H1 (cell line): Measurements from ENCODE around the gene TENT4A. TPM values are rescaled to one million over a fixed set of nuclear protein-coding genes. Genes with fewer than 3 reads are reported as not detected.

ENCODE experiments used
- CTCF ChIA-PET: fragments of 300-600 bp; sonication (Branson Sonifier 250); formaldehyde crosslinking; loops from one replicate; lab custom pipeline; 2021; ENCODE audit not compliant: partially characterized antibody; lab: Charles Lee
- POLR2A ChIA-PET: fragments of 300-600 bp; sonication (Branson Sonifier 250); formaldehyde crosslinking; loops from one replicate; lab custom pipeline; 2021; ENCODE audit warnings: inconsistent platforms; ENCODE audit not compliant: partially characterized antibody; lab: Charles Lee
- DNase-seq, 2 experiments: peaks; one replicate each; pipeline versions ENCODE4 v3.0.0 to v3.0.0-alpha.2; 2010 to 2022; ENCODE audit warnings: low spot score in 2 of 2, low read depth in 1 of 2, mixed read lengths in 1 of 2
- FAIRE-seq: peaks from 2 replicates; lab custom pipeline; 2011; peaks lifted over from hg19 to GRCh38; lab: Jason Lieb, UNC
- H2AFZ ChIP-seq: 2 replicates; pipeline ENCODE4 v1.8.1; 2012; ENCODE audit warnings: low read length, inconsistent platforms
- H2AK5ac ChIP-seq: 2 replicates; pipeline ENCODE4 v1.6.1; 2013; ENCODE audit warnings: low read depth, low read length
- H2BK120ac ChIP-seq: replicated peaks from 2 replicates; pipeline ENCODE3; 2013; ENCODE audit warnings: low read depth, low read length, inconsistent platforms
- H2BK12ac ChIP-seq: 2 replicates; pipeline ENCODE4 v1.6.1; 2013; ENCODE audit warnings: low read depth, low read length
- H2BK15ac ChIP-seq: 2 replicates; pipeline ENCODE4 v1.6.1; 2013; ENCODE audit warnings: low read length
- H2BK20ac ChIP-seq: 2 replicates; pipeline ENCODE4 v1.6.1; 2013; ENCODE audit warnings: low read length
- H2BK5ac ChIP-seq: 2 replicates; pipeline ENCODE4 v1.6.1; 2013; ENCODE audit warnings: low read depth, low read length
- H3K14ac ChIP-seq: 2 replicates; pipeline ENCODE4 v1.6.1; 2013; ENCODE audit warnings: inconsistent platforms; ENCODE audit not compliant: insufficient read length
- H3K18ac ChIP-seq: 2 replicates; pipeline ENCODE4 v1.6.1; 2013; ENCODE audit warnings: low read length; ENCODE audit errors: extremely low read depth
- H3K23ac ChIP-seq: 2 replicates; pipeline ENCODE4 v1.6.1; 2013; ENCODE audit warnings: inconsistent platforms; ENCODE audit not compliant: insufficient read length
- H3K23me2 ChIP-seq: 2 replicates; pipeline ENCODE4 v1.6.1; 2013; ENCODE audit warnings: low read depth, low read length
- H3K27ac ChIP-seq: 2 replicates; pipeline ENCODE4 v1.6.1; 2011; ENCODE audit warnings: low read depth, low read length, inconsistent platforms
- H3K27me3 ChIP-seq, 4 experiments: replicated peaks in 1 of 4; 1 replicate in 1 of 4; 2 replicates in 3 of 4; pipeline versions ENCODE4 v1.6.1 to v1.8.1; 2011 to 2013; ENCODE audit warnings: low read length in 3 of 4, mild to moderate bottlenecking in 3 of 4, inconsistent platforms in 2 of 4, mixed read lengths in 2 of 4, moderate library complexity in 1 of 4; ENCODE audit not compliant: control insufficient read depth in 3 of 4, insufficient read depth in 3 of 4; ENCODE audit errors: extremely low read depth in 1 of 4
- H3K36me3 ChIP-seq, 4 experiments: 2 replicates each; pipeline versions ENCODE4 v1.6.1 to v1.8.1; 2011 to 2013; ENCODE audit warnings: mild to moderate bottlenecking in 4 of 4, low read length in 3 of 4, moderate library complexity in 2 of 4, control low read depth in 1 of 4, inconsistent platforms in 1 of 4; ENCODE audit not compliant: insufficient read depth in 4 of 4, control insufficient read depth in 2 of 4
- H3K4ac ChIP-seq: replicated peaks from 2 replicates; pipeline ENCODE3; 2013; ENCODE audit warnings: low read length, low read depth, mixed read lengths, inconsistent platforms; ENCODE audit not compliant: insufficient read length
- H3K4me1 ChIP-seq, 4 experiments: replicated peaks in 1 of 4; 1 replicate in 1 of 4; 2 replicates in 3 of 4; pipeline versions ENCODE4 v1.6.1 to v1.8.1; 2011 to 2013; ENCODE audit warnings: low read length in 3 of 4, inconsistent platforms in 2 of 4, mixed read lengths in 1 of 4; ENCODE audit not compliant: insufficient read depth in 4 of 4, control insufficient read depth in 3 of 4
- H3K4me2 ChIP-seq, 2 experiments: 2 replicates each; pipeline versions ENCODE4 v1.6.1 to v1.8.1; 2011 to 2013; ENCODE audit warnings: low read depth in 2 of 2, low read length in 2 of 2, control low read depth in 1 of 2, inconsistent platforms in 1 of 2, mild to moderate bottlenecking in 1 of 2; ENCODE audit not compliant: insufficient read depth in 1 of 2
- H3K4me3 ChIP-seq, 4 experiments: fragments of 200-600, 300-600 bp in 1 of 4; sonication (generic), shearing (Covaris generic), sonication (Bioruptor Twin) in 1 of 4; 2 replicates each; pipeline versions ENCODE4 v1.5.1 to v1.8.1; 2011 to 2016; ENCODE audit warnings: low read length in 4 of 4, low read depth in 3 of 4, control low read depth in 2 of 4, inconsistent platforms in 2 of 4, mild to moderate bottlenecking in 2 of 4, mixed read lengths in 1 of 4, moderate library complexity in 1 of 4; ENCODE audit not compliant: insufficient read depth in 2 of 4; ENCODE audit errors: extremely low read depth in 1 of 4
- H3K56ac ChIP-seq: replicated peaks from 2 replicates; pipeline ENCODE3; 2013; ENCODE audit warnings: low read depth, mild to moderate bottlenecking, mixed read lengths, low read length, inconsistent platforms; ENCODE audit not compliant: insufficient read length
- H3K79me1 ChIP-seq: 2 replicates; pipeline ENCODE4 v1.6.1; 2013; ENCODE audit warnings: low read depth, low read length, control low read depth
- H3K79me2 ChIP-seq, 2 experiments: 2 replicates each; pipeline versions ENCODE4 v1.6.1 to v1.8.1; 2012 to 2013; ENCODE audit warnings: low read length in 2 of 2, mild to moderate bottlenecking in 2 of 2, inconsistent platforms in 1 of 2; ENCODE audit not compliant: insufficient read depth in 2 of 2, control insufficient read depth in 1 of 2
- H3K9ac ChIP-seq, 4 experiments: replicated peaks in 1 of 4; 1 replicate in 1 of 4; 2 replicates in 3 of 4; pipeline versions ENCODE4 v1.6.1 to v1.8.1; 2011 to 2013; ENCODE audit warnings: low read depth in 3 of 4, low read length in 3 of 4, control low read depth in 2 of 4, mild to moderate bottlenecking in 2 of 4, moderate library complexity in 2 of 4, inconsistent platforms in 1 of 4; ENCODE audit errors: extremely low read depth in 1 of 4
- H3K9me3 ChIP-seq, 2 experiments: 2 replicates each; pipeline versions ENCODE4 v1.6.1 to v1.8.1; 2012 to 2013; ENCODE audit warnings: mild to moderate bottlenecking in 2 of 2, moderate library complexity in 2 of 2, control low read depth in 1 of 2, inconsistent platforms in 1 of 2, low read depth in 1 of 2, low read length in 1 of 2, mixed read lengths in 1 of 2; ENCODE audit not compliant: insufficient read depth in 2 of 2
- H4K20me1 ChIP-seq, 2 experiments: replicated peaks in 1 of 2; 2 replicates each; pipeline versions ENCODE3 to v1.8.1; 2011 to 2013; ENCODE audit warnings: inconsistent platforms in 2 of 2, low read length in 2 of 2, mild to moderate bottlenecking in 1 of 2; ENCODE audit not compliant: insufficient read depth in 2 of 2, control insufficient read depth in 1 of 2
- H4K5ac ChIP-seq: 2 replicates; pipeline ENCODE4 v1.6.1; 2013; ENCODE audit warnings: low read length, low read depth, mixed read lengths, inconsistent platforms; ENCODE audit not compliant: insufficient read length
- H4K8ac ChIP-seq: 2 replicates; pipeline ENCODE4 v1.8.0; 2013; ENCODE audit warnings: mild to moderate bottlenecking, moderate library complexity, low read length, inconsistent platforms; ENCODE audit not compliant: insufficient read depth; ENCODE audit errors: extremely low read depth
- H4K91ac ChIP-seq: replicated peaks from 2 replicates; pipeline ENCODE3; 2013; ENCODE audit warnings: low read length, mixed read lengths, inconsistent platforms; ENCODE audit not compliant: insufficient read length
- ATF2 ChIP-seq: IDR thresholded peaks from 2 replicates; pipeline ENCODE4 v1.6.1; 2012; ENCODE audit warnings: low read length, inconsistent platforms
- BRCA1 ChIP-seq: IDR thresholded peaks from 2 replicates; pipeline ENCODE4 v1.6.1; 2012; ENCODE audit warnings: low read depth, low read length, improper control_type of control experiment
- CREB1 ChIP-seq: IDR thresholded peaks from 2 replicates; pipeline ENCODE4 v1.6.1; 2012; ENCODE audit warnings: inconsistent platforms
- EZH2 ChIP-seq: fragments of 200-600 bp; sonication (generic); IDR thresholded peaks from 2 replicates; pipeline ENCODE4 v1.7.1; 2012; ENCODE audit warnings: low read depth, mild to moderate bottlenecking, moderate library complexity, low read length, inconsistent platforms; ENCODE audit not compliant: severe bottlenecking
- FOSL1 ChIP-seq: IDR thresholded peaks from 2 replicates; pipeline ENCODE4 v1.6.1; 2011; ENCODE audit warnings: mild to moderate bottlenecking, low read depth, low read length, moderate library complexity; ENCODE audit not compliant: insufficient read depth
- MAX ChIP-seq: IDR thresholded peaks from 2 replicates; pipeline ENCODE4 v1.6.1; 2012; ENCODE audit warnings: inconsistent platforms
- PHF8 ChIP-seq: fragments of 200-600 bp; sonication (generic); conservative IDR thresholded peaks from 2 replicates; pipeline ENCODE4 v1.7.1; 2012; ENCODE audit warnings: low read depth, mild to moderate bottlenecking, inconsistent platforms, low read length, moderate library complexity
- POLR2A ChIP-seq, 2 experiments: IDR thresholded peaks; 1 replicate in 1 of 2; 2 replicates in 1 of 2; pipeline ENCODE4 v1.6.1; 2011; ENCODE audit warnings: low read depth in 2 of 2, low read length in 2 of 2, mild to moderate bottlenecking in 2 of 2; ENCODE audit errors: control extremely low read depth in 1 of 2
- POLR2AphosphoS5 ChIP-seq: IDR thresholded peaks from 2 replicates; pipeline ENCODE4 v1.6.1; 2011; ENCODE audit warnings: low read depth, low read length
- ZNF274 ChIP-seq: IDR thresholded peaks from 2 replicates; pipeline ENCODE4 v1.7.0; 2012; ENCODE audit warnings: low read length, borderline replicate concordance; ENCODE audit errors: extremely low read depth
- WGBS, 2 experiments: shearing (Covaris generic) in 1 of 2; methylation state at CpG; one replicate each; pipeline versions ENCODE4 v1.1.6 to v1.1.7; 2013 to 2015; ENCODE audit warnings: low lambda C conversion rate in 2 of 2, mixed read lengths in 2 of 2, inconsistent platforms in 1 of 2, low coverage in 1 of 2, missing lambda C conversion rate in 1 of 2; ENCODE audit not compliant: insufficient replicate concordance in 2 of 2, insufficient coverage in 1 of 2, insufficient read length in 1 of 2; ENCODE audit errors: extremely low coverage in 1 of 2, missing lambda C conversion rate in 1 of 2; 5-methylcytosine and 5-hydroxymethylcytosine counted together
- polyA plus RNA-seq, 7 experiments: library from polyadenylated mRNA; depleted of rRNA in 3 of 7; stranded (reverse) in 5 of 7; unstranded in 2 of 7; fragments of >200 nt in 5 of 7; fragments of 200-250 nt in 2 of 7; gene quantifications; 1 replicate in 5 of 7; 2 replicates in 1 of 7; 4 replicates in 1 of 7; pipeline versions ENCODE4 v1.2.1 to v1.2.3, GENCODE V29; 2011 to 2013; ENCODE audit warnings: missing spikeins in 2 of 7, mixed read lengths in 2 of 7
- total RNA-seq: library from RNA; stranded (reverse); fragmentation: NEBNext Ultra II Directional; extraction: Animal tissue kit (Norgen Biotek cat#: 25700); gene quantifications from 2 replicates; pipeline ENCODE4 v1.2.1, GENCODE V29; 2021

Gene TENT4A
- total and polyA plus RNA-seq, 2 of the 8 experiments (the other 6 are each of a cell fraction or from before 2014, with no cell fraction given): 8.9 to 25.1 TPM

- Histone ChIP-seq H3K27me3 (peaks cover 0 to 3% (median 0%) of the 10 kb centered on the region in 4 experiments; a peak in 3 of 7 replicates), H3K23me2 (peaks cover 10% of the 10 kb centered on the region), H3K79me1 (peaks cover 13% of the 10 kb centered on the region), H2BK120ac (no peak overlapping the region), H3K18ac (0 out of 2 replicates have a peak overlapping the region, but pooled peaks have one; percentile 90), H2AK5ac (no peak overlapping the region), H3K56ac (peak overlapping the region; percentile 42), H3K79me2 (peaks cover 5 to 32% of the 10 kb centered on the region in 2 experiments), H4K8ac (peak overlapping the region; percentile 77), H2BK5ac (peak overlapping the region; percentile 71; the same call in 1 of the 2 replicates), H3K23ac (no peak overlapping the region), H3K4me1 (peaks cover 0 to 12% (median 5%) of the 10 kb centered on the region in 4 experiments; a peak in 5 of 7 replicates), H3K14ac (no peak overlapping the region), H4K5ac (peak overlapping the region; percentile 34), H3K4me2 (peak overlapping the region; percentile 84 to 92), H3K9me3 (no peaks in the 10 kb centered on the region), H2BK20ac (no peak overlapping the region), H3K36me3 (no peaks in the 10 kb centered on the region), H3K27ac (peak overlapping the region; percentile 62; the same call in 1 of the 2 replicates), H3K4ac (no peak overlapping the region), H3K9ac (peak overlapping the region; percentile 44 to 67 (median 50)), H2BK12ac (no peak overlapping the region), H4K20me1 (peaks cover 16 to 22% of the 10 kb centered on the region in 2 experiments), H2AFZ (peak overlapping the region; percentile 62; the same call in 1 of the 2 replicates), H3K4me3 (peak overlapping the region; percentile 67 to 73 (median 70)), H4K91ac (no peak overlapping the region), H2BK15ac (no peak overlapping the region)
- 1% methylated on average over 47 of the region's 85 CpGs; no CpG with 5 or more reads in 1 of the 2 experiments for WGBS, 2 experiments
- ChIA-PET CTCF (interaction anchor here (1.2 to 1.7 kb wide), 2 partner anchors 13 to 33 kb away, joined by 5 to 6 read pairs; no protein-coding TSS in a partner anchor), POLR2A (interaction anchor here (1.0 to 3.9 kb wide), 4 partner anchors 12 to 79 kb away, joined by 3 to 29 read pairs (median 8); partner anchors contain the start of genes NSUN2 and SRD5A1)
- FAIRE-seq (no peak), DNase-seq (peak; percentile 84 to 96)
- TF ChIP-seq BRCA1 (no peak), MAX (peak; percentile 92), POLR2A (IDR thresholded peaks at IDR 0.05; ENCODE audit: control extremely low read depth in 1 of 2, low read depth in 2 of 2, low read length in 2 of 2) (peak in 1 of 2 experiments; percentile 64; a peak in 2 of 3 replicates), CREB1 (peak; percentile 96), ZNF274 (no peak), FOSL1 (no peak), ATF2 (no peak), EZH2 (no peak), POLR2AphosphoS5 (peak; percentile 55), PHF8 (peak; percentile 54)
Measured at GRCh38 chr5:6712577-6713273, 507 bp upstream of the TENT4A start.
